ENCODE measurements around the gene TTC27.
"Not testable (repeated sequence)": the region's sequence is repeated elsewhere in the genome, so short reads cannot be mapped to it uniquely, and the experiment has no call there.

Gene TTC27

GRCh38 chr2:32627814-32628579, at the start of gene TTC27:
Gene TTC27, plus strand, starts transcription at chr2:32628050. Its CDS starts 243 bp downstream, at chr2:32628293.
- DNase-seq, result peak; percentile 91 to 94

- no peak for DNase-seq
Measured at GRCh38 chr2:32591669-32592463, 36.0 kb upstream of the TTC27 start.

GRCh38 chr2:32594573-32594972, 33.3 kb upstream of the TTC27 start:
- no peak for DNase-seq

GRCh38 chr2:32611366-32611765, 16.5 kb upstream of the TTC27 start:
- DNase-seq, result no peak

GRCh38 chr2:32611771-32612170, 16.1 kb upstream of the TTC27 start:
- no peak for DNase-seq

- no peak for DNase-seq
Measured at GRCh38 chr2:32614084-32614483, 13.8 kb upstream of the TTC27 start.

GRCh38 chr2:32617599-32618189, 10.2 kb upstream of the TTC27 start:
- no peak for DNase-seq

GRCh38 chr2:32622570-32623310, 5.1 kb upstream of the TTC27 start:
- DNase-seq, result no peak

GRCh38 chr2:32623311-32623706, 4.5 kb upstream of the TTC27 start:
- no peak for DNase-seq

GRCh38 chr2:32624812-32625211, 3.0 kb upstream of the TTC27 start:
- DNase-seq, result no peak

GRCh38 chr2:32626639-32627221, 1.1 kb upstream of the TTC27 start:
- no peak for DNase-seq

GRCh38 chr2:32627441-32627813, 423 bp upstream of the TTC27 start:
- no peak for DNase-seq

- no peak for DNase-seq
Measured at GRCh38 chr2:32632089-32632488, 4.2 kb downstream of the TTC27 start.

- DNase-seq, result no peak
Measured at GRCh38 chr2:32633040-32633439, 5.2 kb downstream of the TTC27 start.

GRCh38 chr2:32638548-32638947, 10.7 kb downstream of the TTC27 start:
- not testable (repeated sequence) for DNase-seq

GRCh38 chr2:32641180-32641579, 13.3 kb downstream of the TTC27 start:
- no peak for DNase-seq

GRCh38 chr2:32647180-32647651, 19.4 kb downstream of the TTC27 start:
- DNase-seq, result no peak

- no peak for DNase-seq
Measured at GRCh38 chr2:32652555-32653209, 24.8 kb downstream of the TTC27 start.

GRCh38 chr2:32656069-32656468, 28.2 kb downstream of the TTC27 start:
- DNase-seq, result no peak

- no peak for DNase-seq
Measured at GRCh38 chr2:32663864-32664263, 36.0 kb downstream of the TTC27 start.

- DNase-seq, result no peak
Measured at GRCh38 chr2:32666704-32667103, 38.9 kb downstream of the TTC27 start.

- DNase-seq, result no peak
Measured at GRCh38 chr2:32668254-32668653, 40.4 kb downstream of the TTC27 start.

All from NCI-H187 (cell line).